NCI-H1105 (cell line): ENCODE results near the gene PLCD3.
"Not testable (repeated sequence)": the region's sequence is repeated elsewhere in the genome, so short reads cannot be mapped to it uniquely, and the experiment has no call there.

ENCODE experiments used
- DNase-seq: peaks from one replicate; lab custom pipeline; 2025; lab: John Stamatoyannopoulos, UW

The PLCD3 gene

DNA sequence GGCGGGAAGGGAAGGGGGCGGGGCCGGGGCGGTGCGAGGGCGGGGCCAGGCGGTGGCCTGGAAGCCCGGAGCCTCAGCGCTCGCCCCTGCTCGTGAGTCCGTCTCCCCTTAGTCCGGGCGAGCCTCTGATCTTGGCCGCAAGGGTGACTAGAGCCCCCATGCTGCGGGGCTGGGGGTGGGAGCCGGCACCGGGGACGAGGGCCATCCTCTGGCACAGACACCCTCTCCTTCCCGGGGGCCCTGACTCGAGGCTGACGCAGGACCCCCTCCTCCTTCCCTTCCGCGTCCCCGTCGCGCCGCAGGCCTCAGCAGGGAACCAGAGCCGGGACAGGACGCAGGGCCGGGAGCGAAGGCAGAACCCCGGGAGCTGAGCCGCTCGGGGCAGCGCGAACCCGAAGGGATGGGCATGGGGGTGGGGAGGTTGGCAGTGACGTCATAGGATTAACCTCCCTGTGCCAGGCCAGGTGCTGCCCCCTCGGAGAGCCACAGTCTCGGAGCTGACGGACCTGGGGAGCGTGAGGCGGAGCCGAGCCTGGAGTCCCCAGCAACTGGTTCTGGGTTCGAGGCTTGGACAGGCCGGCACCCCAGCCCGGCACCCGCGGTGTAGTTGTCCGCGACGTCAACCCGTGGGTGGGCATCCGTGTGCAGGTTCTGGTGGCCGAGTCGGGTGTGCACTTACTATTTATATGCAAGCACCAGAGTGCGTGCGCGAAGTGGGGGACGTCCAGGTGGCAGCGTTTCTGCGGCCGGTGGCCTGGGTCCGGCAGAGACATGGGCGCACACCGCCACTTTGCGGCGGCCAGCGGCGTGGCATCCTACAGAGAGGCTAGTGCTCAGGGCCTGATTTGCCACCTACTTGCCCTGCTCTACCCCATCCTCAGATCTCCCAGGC, 503 bp upstream of the PLCD3 start:
- peak; percentile 39 for DNase-seq

DNA sequence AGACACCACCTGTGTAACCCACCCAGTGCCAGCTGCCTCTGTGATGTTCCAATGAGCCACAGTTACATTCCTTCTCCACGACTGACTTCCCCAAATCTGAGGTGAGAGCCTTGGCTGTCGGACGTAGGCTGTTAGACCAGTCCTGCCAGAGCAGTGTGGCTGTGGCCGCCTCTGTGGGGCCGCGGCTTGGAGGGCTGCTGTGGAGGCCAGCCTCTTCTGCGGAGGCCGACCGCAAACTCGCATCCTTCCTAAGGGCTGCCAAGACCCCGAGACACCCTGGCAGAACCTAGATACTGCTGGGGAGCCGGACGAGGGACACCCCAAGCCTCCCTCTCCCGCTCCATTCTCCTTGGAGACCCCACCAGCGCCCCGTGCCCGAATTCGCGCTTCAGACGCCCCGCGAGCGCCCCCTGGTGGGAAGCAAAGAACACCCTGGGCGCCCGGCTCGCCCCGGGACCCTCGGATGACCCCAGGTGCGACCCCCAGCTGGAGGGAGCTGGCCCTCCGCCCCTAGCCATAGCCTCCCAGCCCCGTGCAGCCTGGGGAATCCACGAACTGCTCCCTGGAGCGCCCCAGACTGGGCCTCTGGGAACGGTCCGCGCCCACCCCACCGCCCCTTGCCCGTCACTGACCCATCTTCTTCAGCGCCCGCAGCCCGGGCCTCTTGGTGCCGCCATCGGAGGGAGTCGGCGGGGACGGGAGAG, 547 bp downstream of the PLCD3 start:
- no peak for DNase-seq

DNA sequence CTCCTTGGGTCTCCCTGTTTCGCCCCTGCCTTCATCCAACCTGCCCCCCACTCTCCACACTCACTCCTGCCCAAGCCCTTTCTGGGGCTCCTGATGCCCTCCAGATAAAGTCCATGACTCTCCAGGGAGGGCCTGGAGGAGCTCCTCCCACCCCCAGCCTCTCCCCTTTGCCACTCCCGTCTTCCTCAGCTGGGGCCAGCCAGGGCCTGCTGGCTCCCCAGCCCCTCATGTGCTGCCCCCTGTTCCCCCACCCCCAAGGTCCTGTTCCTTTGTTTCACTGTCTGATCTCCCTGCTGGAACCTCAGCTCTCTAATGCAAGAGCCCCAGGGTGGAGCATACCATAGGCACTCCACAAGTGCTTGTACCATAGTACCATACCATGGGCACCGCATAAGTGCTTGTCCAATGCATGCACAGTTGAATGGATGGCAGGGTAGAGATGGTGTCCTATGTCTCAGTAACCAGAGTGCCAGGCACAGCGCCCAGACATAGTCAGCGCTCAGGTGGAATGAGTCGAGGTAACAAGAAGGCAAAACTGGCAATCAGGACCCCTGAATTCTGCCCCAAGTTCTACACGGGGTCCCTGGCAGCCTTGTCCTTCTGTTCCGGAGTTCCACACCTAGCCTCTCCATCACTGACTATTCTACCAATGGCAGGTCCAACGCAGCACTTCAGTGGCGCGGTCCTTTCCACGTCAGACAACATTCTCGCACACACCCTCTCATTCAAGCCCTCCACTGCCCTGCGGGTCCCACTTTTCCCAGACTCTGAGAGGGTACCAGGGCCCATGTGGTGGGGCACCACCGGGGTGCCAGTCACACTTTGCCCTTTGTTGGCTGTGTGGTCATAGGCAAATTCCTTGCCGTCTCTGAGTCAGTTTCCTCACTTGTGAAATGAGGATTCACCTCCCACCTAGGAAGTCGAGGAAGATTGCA, 1.4 kb downstream of the PLCD3 start:
- no peak for DNase-seq

DNA sequence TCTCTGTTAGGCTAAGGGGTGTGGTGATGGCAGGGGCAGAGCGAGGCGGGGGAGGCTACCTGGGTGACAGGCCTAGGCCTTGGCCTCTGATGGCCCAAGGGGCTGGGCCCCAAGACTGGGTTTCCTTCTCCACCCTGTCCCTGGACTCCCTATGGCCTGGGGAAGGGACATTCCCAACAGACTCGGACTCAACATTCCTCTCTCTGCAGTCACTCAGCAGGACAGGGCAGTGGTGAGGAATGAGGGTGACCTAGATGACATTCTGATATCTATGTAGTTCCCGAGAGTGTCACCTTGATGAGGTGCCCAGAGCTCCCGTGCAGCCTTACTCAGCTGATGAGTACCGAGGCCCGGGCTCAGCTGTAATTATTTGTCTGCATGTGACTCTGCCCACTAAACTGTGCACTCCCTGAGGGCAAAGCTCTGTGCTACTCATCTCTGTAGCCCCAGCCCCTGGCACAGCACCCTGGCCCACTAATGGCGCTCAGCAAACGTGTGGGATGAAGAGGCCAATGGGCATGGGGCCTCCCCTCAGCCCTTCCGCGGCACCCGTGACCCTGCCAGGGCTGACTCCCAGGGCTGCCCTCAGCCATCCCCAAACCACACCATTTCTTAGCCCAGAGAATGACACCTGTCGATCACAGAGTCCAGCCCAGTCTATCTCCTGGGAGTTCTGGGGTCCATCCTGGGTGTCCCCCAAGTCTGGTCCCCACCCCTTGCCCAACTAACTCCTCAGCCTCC, 2.2 kb downstream of the PLCD3 start:
- no peak for DNase-seq

DNA sequence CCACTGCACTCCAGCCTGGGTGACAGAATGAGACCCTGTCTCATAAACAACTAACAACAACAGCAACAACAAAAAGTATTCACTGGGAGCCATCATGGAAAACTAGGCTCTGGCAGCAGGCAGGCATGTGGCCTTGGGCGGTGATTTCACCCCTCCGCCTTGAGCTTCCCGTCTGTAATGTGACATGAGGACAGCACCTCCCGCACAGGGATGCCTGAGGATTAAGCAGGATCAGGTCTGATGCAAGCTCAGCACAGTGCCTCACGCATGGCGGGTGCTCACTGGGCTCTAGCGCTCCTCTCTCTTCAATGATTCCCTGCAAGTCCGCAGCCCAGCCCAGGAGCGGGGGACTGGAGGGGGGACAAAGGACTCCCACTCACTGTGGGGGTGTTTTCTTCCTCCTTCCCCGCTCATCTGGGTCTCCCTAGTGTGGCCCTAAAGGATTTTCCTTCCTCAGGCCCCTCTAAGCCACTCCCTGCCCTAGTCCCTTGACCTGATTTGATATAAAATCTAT, 2.8 kb downstream of the PLCD3 start:
- no peak for DNase-seq

DNA sequence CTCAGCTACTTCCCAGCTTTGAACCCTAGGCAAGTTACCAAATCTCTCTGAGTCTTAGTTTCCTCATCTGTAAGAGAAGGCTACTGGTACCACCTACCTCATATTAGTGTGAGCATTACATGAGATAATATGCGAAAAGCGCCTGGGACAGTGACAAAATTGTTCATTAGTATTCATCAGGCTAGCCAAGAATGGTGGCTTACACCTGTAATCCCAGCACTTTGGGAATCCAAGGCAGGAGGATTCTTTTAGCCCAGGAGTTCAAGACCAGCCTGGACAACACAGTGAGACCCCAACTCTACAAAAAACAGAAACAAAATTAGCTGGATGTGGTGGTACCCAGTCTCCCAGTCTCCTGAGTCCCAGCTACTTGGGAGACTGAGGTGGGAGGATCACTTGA, 3.3 kb downstream of the PLCD3 start:
- DNase-seq = no peak

DNA sequence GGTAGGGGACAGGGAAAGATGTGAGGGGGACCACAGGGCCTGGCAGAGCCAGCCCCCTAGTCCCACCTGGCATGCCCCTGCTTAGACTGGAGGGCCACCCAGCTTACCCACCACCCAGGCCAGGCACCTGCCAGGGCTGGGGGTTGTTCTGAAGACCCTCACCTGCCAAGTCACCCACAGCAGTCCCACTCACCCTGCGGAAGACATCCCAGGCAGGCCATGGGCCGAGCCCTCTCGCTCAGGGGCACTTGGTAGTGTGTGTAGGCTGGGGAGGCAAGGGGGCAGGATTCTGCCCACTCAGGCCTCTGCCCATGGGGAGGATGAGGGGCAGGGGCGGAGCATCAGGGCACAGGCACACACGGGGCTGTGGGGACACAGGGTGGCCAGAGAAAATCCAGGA, 4.0 kb downstream of the PLCD3 start:
- DNase-seq = no peak

DNA sequence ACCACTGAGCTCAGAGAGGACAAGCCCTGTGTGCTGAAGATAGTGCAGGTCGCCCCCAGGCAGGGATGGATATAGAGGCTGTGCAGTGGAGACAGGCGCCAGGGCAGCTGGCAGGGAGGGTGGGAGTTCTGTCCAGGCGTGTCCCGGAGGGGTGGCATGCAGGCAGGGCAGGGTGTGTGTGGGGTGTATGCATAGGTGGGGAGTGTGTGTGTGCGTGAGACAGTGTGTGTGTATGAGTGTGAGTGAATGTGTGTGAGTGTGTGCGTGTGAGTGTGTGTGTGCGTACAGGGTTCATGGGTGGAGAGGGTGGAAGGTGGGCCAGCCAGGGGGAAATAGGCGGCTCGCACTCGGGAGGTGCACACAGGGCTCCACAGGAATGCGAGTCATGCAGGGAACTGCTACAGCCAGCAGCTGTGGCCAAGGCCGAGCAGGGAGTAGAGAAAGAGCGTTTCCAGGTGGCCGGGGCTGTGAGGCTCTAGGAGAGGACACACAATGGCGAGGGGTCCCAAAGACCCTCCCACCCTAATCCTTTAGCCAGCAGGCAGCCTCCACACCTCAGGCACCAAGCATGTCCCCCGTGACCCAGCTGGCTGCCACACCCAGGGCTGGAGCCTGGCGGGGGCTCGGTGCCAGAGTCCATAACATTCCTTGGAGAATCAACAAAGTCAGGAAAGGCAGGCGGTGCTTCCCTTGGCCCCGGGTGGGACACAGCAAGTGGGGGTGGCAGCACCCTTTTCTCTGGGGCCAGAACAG, 4.6 kb downstream of the PLCD3 start:
- DNase-seq = no peak

DNA sequence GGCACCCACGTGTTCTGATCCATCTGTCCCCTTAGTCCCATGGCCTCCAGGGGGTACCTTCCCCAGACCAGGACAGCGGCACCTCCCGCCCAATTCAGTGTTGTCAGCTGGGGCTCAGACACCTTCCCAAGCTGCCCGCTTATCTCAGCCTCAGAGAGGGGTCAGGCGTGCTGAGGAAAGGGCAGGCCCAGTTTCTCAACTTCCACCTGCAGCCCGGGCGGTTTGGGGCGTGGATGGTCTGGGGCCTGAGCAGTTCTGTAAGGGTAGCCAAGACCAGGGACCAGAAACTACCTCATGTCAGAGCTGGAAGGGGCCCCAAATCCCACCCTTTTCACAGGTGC, 5.1 kb downstream of the PLCD3 start:
- DNase-seq = no peak

DNA sequence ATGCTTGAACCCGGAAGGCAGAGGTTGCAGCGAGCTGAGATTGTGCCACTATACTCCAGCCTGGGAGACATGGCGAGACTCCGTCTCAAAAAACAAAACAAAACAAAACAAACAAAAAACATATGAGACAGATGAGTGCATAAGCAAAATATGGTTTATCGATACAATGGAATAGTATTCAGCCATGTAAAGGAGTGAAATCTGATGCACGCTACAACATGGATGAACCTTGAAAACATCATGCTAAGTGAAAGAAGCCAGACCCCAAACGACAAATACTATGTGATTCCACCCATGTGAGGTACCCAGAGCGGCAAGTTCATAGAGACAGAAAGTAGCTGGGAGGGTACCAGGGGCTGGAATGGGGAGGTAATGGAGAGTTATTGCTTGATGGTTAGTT, 6.8 kb downstream of the PLCD3 start:
- DNase-seq = no peak

DNA sequence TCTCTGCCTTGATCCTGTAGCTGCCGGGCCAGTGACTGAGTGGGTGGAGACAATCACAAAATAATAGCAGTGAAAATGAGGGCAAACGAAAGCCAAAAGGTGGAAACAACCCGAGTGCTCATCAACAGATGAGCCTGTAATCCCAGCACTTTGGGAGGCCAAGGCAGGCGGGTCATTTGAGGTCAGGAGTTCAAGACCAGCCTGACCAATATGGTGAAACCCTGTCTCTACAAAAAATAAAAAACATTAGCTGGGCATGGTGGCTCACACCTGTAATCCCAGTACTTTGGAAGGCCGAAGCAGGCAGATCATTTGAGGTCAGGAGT, 7.6 kb downstream of the PLCD3 start:
- DNase-seq = not testable (repeated sequence)

DNA sequence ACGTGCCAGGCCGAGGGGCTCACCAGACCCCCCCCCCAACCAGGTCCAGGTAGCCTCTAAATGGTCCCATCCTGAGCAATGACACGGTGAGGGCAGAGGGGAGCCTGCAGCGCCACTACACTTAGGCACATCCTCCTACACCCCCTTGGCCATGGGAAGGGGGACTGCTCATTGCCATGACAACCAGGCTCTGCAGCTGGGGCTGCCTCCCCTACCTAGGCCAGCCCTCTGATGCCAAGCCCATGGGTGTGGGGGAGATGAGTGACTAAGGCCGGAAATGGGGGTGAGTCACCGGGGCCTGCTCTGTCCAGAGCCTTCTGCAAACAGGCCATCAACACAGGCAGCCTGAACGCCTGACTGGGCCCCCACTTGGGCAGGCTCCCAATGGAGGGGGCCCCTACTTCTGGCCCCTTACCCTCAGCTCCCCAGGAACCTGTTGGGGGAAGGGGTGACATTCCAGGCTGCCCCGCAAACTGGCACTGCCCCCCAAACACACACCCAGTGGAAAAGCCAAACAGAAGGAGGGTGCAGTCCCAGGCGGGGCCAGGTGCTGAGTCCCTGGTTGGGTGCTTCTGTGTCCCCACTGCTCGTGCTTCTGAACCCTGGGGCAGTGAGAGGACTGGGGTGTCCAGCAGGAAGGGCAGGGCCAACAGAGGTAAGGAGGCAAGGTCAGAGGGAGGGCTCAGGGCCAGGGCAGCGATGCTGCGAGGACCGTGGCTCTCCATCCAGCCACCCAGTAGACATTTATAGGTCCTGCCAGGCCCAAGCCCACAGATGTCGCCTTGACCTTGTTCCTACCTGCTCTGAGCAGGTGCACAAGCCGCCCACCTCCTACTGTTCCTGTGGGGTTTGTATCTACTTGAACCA, 8.2 kb downstream of the PLCD3 start:
- no peak for DNase-seq

DNA sequence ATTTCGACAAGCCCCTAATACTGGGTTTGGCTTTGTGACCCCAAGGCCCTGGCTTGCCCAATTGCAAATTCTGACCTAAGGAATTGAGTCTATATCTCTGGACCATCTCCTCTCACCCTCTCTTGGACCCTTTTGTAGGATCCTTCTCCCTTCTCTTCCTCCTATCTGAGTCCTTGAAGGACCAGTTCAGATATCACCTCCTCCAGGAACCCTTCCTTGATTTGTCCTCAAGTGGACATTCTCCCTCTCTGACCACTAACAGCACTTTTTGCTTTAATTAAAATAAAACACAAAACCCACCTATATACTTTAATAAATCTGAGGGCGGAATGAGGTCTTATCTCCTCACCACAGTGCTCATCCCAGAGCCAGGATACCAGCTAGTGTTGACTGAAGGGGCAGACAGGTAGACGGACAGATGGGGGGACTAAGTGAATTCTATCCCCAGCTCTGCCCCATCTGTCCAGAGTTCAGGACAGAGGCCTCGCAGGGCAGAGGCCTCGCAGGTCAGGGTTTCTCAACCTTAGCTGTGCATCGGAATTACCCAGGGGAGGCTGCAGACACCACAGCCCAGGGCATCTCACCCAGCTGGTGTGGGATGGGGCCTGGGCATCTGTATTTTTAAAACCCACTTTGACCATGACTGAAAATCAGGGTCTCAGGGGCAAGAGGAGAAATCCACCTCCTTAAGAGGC, 9.1 kb downstream of the PLCD3 start:
- no peak for DNase-seq

DNA sequence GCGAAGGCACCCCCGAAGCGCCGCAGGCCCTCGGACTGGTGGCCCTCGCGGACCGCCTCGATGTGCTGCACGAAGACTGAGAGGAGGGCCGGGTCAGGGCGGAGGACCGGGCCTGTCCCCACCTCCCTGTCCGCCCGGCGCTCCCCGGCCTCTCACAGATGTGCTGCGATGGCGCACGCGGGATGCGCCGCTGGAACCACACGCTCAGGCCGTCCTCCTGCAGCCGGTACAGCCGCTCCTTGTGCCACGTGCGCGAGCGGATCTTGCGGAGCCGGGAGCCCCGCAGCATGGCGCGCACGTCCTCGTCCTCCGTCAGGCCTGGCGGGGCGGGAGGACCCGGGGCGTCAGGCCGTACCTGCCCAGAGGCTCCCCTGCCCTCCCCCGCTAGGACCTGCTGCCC, 11.3 kb downstream of the PLCD3 start:
- DNase-seq = no peak

DNA sequence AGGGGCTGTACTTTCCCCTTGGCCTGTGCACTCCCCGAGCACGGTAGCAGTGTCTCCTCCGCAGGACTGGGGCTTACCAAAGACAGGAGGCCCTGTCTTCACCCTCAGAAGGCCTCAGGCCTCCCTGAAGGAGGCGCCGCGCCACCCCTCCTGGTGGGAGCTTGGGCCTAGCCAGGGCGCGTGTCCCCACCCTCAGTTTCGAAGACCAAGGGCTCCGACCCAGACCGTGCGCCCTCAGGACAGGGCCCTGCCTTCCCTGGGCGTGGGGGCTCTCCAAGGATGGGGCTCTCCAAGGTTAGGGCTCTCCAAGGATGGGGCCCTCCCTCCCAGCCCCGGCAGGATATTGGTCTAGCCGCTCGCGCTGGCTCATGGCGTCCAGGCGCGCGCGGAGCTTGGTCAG, 11.8 kb downstream of the PLCD3 start:
- no peak for DNase-seq

DNA sequence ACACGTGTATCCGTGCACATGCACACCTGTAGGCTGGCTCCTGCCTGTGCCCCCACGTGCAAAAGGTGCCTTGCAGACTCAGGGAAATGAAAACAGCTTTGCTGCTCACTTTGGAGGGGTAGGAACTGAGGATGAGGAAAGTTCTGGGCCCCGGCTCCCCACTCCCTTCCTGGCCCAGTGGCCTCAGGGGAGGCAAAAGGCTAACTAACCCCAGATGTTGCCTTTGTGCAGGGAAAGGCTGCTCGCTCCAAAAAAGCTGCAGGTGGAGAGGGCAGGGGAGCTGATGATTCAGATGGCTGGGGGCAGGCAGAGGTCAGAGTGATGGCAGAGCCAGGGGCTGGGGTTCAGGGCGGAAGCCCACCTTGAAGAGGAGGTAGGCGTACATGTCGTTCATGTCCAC, 12.4 kb downstream of the PLCD3 start:
- DNase-seq = no peak

DNA sequence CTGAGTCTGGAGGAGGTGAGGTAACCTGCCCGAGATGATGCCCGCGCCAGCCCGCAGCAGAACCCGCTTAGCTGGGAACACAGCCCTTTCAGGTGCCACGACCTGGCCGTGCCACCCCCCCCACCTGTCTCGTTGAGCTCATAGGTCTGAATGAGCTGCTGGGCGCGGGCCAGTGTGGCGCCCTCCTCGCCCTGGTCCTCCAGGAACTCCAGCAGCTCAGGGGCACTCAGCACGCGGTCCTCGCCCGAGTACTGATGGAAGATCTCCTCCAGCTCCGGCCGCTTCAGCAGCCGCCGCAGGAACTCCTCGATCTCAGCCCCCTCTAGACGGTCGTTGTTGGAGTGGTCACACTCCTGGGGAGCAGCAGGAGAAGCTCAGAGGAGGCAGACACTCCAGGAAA, 13.6 kb downstream of the PLCD3 start:
- no peak for DNase-seq

DNA sequence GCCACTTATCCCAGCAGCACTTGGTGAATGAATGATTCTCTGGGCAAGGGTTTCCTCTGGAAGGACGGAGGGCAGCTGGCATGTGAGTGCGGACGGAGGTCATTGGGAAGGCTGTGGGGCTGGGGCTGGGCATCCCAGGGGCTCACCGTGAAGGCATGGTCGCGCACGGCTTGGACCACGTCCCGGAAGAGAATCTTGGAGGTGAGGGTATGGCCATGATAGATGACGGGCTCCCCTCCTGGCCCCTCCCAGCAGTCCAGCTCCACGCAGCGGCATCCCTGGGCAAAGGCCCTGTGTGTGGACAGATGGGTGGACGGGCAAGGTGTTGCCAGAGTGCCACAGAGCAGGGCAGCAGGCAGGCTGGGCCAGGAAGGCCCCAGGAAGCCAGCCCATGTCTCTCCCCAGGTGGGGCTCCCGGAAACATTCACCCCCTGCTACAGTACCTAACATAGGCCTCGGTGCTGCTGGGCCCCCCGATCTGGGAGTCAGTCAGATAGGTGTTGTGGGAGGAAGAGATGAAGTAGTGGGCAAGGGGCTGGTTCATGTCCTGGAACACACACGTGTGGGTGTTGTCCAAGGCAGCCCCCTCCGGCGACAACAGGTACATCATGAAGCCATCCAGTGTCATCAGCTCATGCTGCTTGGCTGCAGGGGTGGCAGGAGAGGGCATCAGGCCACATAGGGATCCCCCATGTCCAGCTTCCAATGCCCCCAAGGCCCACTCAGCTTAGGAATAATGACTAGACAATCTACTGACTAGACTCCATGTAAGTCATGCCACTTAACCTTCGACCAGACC, 14.3 kb downstream of the PLCD3 start:
- DNase-seq = no peak

DNA sequence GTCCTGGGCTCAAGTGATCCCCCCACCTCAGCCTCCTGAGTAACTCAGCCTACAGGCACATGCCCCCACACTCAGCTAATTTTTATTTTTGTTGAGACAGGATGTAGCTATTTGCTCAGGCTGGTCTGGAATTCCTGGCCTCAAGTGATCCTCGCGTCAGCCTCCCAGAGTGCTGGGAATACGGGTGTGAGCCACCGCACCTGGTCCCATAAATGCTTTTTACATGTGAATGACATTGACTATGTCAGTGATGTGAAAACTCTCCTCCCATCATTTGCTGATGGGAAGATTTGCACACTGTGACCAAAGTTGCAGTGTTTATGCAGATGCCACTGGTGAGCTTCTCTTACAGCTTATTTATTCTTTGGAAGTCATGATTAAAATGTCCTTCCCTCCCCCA, 15.0 kb downstream of the PLCD3 start:
- no peak for DNase-seq
